Lung microvascular endothelial cell (primary cell): ENCODE results near the gene GRK6. TPM values are rescaled to one million over a fixed set of nuclear protein-coding genes. Genes with fewer than 3 reads are reported as not detected.

Source experiments
- DNase-seq, 2 donors: peaks; one replicate each; pipeline versions ENCODE4 v3.0.0 to v3.0.0-alpha.2; 2010; ENCODE audit warnings: low read depth in 2 of 2
- total RNA-seq: library from RNA; depleted of rRNA; stranded (reverse); fragments of >200 nt; gene quantifications from 2 replicates; pipeline ENCODE4 v1.2.1, GENCODE V29; 2014

The GRK6 gene
- total RNA-seq, 1 donor from 2014 or later, result 14.7 TPM

DNA sequence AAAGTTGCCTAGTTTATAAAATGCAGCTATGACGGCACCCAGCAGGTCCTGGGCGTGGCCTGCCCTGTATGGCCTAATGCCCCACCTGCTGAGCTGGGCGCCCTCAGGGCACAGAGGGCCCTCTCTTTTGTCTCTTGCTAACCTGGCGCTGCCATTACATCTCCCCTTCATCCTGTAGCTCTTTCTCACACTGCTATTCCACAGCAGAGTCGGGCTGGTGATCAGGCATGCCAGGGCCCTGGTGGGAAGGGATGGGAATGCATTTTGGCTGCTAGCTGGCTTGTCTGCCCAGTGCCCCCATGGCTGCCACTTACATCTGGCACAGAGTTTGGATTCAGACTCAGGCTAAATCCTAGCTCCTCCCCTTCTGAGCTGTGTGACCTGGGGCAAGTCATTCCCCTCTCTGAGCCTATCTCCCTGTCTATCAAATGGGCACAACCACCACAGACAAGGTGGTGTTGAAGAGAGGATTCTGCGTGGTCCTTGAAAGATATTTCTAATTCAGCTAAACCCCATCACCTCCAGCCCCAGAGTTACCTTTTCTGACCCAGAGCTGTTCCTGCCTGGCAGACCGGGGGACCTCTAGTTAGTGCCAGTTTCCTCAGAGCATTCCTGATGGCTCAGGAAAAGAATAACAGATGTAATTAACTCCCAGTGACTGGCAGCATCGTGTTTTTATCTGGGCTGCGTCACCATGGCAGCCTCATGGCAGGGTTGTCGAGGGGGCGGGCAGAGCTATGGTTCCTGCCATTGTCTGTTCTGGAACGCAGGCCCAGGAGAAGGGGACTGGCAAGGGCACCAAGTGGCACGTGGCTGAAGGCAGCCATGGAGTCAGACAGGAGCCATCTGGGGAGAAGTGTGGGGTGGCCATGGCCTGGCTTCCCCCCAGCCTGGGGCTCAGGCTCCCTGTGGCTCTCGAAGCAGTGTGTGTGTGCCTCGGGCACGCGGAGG is 26.5 kb downstream of the GRK6 start:
- peak; percentile 44 to 80 for DNase-seq

DNA sequence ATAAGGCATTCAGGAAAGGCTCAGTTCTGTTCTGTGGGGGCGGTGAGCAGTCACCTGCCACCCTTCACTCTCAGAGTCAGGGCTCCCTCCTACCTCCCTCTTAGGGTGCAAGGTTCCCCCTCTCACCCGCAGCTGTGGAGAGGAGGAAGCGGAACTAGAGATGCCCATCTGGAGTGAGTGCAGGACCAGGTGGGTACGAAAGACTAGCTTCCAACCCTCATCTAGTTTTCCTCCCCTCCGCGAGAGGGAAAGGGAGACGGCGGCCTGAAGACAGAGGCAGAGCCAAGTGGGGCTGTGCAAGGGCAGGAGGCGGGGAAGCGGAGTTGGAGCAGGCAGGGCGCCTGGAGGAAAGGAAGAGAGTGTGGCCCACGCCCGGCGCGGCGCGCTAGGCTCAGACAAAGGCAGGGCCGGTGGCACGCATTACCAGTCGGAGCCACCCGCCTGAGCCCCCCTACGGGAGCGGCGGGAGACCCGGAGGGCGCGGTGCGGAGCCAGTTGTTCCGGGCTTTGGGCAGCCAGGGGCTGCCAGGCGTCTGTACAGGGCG is 27.4 kb downstream of the GRK6 start:
- no peak for DNase-seq

DNA sequence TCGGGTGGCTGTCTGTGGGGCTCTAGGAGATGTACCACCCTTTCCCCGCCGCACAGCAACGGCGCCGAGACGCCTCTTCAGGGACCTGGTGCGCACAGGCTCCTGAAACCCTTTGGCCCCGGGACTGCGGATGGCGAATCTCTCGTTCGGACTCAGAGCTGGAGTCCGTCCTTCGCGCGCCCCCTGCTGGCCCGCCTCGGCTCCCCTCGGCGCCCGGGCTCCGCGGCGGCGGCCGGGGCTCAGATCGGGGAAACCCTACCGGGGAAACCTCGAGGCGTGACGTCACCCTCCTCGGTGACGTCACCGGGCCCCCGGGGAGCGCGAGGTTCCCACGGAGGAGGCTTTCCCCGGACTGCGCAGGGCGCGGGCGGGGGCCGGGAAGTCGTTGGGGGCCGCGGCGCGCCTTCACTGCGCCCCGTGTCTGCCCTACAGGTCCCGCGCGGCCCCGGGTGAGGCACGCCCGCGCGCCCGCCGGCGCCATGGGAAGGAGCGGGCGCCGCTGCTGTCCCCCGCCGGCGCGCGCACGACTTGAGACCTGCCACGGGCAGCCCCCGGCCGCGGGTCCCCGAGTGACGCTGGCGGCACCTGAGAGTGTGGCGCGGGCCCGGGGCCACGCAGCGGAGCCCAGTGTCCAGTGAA is 28.0 kb downstream of the GRK6 start:
- DNase-seq, result peak; percentile 91

DNA sequence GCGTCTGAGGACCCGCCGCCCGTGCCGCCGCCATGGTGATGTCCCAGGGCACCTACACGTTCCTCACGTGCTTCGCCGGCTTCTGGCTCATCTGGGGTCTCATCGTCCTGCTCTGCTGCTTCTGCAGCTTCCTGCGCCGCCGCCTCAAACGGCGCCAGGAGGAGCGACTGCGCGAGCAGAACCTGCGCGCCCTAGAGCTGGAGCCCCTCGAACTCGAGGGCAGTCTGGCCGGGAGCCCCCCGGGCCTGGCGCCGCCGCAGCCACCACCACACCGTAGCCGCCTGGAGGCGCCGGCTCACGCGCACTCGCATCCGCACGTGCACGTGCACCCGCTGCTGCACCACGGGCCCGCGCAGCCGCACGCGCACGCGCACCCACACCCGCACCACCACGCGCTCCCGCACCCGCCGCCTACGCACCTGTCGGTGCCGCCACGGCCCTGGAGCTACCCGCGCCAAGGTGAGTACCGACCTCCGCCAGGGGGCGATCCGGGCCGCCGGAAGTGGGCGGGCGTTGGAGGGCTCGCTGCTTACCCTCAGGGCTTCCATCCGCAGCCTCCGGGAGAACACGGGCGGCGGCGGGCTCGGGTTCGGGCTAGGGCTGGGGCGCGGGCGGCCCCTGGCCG is 28.7 kb downstream of the GRK6 start:
- DNase-seq, result peak; percentile 69 to 84

DNA sequence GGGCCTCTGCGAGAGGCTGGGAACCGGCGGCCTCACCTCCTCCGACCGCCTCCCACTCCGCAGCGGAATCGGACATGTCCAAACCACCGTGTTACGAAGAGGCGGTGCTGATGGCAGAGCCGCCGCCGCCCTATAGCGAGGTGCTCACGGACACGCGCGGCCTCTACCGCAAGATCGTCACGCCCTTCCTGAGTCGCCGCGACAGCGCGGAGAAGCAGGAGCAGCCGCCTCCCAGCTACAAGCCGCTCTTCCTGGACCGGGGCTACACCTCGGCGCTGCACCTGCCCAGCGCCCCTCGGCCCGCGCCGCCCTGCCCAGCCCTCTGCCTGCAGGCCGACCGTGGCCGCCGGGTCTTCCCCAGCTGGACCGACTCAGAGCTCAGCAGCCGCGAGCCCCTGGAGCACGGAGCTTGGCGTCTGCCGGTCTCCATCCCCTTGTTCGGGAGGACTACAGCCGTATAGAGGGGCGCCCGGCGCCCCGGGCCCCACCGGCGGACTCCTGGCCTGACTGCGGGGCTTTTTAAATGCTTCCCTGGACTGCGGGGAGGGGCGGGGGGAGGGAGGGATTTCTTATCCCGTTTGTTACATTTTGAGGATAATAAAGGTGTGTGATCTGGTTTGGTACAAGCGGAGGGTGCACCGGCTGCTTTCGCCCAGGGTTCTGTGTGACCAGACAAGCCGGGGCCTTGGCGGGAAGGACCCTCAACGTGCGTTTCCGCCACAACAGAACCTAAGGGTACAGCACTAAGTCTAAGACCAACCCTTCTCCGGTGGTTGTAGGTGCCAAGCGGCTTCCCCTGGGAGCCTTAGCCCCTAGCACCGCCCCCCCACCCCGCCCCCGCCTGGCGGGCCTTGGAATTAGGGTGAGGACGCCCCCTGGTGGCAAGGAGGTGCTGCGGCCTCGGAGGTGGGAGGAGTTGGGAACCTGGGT is 29.4 kb downstream of the GRK6 start:
- DNase-seq, result peak; percentile 87 to 89

DNA sequence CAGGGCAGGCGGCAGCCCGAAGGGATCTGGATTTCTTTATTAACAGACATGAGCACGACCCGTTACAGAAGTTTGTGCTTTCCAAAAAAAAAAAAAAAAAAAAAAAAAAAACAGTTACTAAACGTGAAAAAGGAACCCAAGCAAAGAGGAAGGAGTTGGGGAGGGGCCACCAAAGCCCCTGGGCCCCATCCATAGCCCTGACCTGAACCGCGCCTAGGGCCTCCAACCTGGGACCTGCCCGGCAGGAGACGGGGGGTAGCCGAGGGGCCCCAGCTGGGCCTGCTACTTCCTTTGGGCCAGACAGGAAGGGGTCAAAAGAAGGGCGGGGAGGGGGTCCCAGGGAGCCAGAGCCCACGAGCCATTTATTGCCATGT is 30.1 kb downstream of the GRK6 start:
- no peak for DNase-seq

DNA sequence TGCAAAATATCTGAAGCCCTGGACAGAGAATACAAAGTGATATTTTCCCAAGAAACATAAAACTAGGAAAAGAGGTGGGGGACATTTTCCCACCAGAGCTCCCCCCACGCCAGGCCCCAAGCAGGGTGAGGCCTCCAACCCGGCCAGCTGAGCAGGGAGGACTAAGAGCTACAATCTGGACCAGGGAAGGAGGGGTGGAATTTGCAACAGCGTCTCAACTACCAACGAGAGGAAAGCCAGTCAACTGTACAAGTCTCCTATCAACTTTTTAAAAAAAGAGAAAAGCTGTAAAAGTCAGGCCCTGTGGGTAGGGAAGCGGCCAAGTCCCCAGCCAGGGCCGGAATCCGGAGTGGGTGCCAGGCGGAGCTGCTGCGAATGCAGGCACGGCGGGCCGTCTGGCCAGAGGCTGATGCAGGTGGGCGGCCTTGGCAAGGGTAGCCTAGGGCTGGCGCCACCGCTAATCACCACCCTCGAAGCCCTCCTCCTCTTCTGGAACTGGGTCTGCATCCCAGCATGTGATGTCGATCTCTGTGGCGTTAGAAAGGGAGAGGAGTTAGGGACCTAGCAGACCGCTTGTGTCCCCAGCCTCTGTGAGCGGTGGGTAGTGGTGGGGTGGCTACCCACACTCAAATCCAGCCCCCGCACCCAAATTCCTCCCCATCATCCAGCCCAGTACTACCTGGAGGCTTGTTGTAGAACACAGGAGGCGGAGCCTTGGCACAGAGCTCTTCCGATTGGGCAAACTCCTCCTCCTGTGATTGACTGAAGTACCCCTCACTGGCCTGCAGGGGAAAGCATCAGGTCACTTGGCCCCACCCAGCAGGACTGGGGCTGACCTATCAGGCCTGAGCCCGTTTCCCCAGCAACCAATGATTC is 30.7 kb downstream of the GRK6 start:
- peak; percentile 98 for DNase-seq

DNA sequence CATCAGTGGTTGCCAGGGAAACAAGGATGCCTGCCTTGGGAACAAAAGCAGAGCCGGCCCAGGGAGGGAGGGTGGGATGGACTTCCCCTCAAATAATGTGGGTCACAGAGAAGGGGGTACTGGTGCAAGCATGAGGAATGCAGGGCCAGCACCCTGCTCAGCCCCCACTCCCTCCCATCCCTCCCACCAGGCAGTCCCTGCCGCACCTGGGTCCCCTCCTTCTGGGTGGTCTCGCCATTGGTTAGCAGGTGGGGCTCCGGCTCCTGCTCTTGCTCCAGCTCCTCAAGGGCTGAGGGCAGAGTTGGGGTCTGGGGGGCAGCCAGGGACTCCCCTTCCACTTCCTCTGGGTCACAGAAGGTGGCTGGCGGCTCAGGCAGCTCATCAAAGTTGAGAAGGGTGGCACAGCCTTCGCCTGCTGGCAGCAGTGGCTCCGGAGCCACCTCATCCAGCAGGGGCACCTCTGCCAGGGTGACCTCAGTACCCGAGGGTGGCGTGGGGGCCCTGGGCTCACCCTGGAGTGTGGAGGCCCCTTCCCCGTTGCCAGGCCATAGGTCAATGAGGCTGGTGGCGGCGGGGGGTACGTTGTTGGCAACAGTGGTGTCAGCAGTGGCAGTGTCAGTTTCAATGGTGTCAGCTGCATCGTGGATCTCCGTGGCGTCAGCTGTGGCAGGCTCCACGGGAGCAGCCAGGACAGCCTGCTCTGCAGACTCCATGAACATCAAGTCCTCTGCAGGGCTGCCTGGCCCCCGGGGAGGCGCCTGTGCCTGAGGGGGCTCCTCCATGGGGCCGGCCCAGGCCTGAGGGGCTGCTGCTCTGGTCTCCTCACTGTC is 31.6 kb downstream of the GRK6 start:
- DNase-seq, result no peak

DNA sequence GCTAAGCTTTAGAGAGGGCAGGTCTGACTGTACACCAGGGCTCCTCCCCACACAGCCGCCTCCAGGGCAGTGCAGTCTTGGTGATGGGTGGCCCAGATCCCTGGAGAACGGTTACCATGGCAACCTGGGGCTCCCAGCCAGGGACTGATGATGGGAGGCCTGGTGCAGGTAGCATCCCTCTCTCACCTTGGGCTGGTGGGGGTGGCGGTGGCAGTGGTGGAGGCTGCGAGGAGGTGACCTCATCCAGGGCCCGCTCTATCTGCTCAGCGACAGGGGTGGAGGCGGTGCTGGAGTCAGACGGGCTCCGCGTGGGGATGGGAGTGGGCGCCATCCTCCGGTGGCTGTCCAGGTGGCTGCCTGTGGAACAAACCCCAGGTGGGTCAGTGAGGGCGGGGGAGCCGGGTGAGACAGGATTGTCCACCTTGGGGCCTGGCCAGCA is 32.5 kb downstream of the GRK6 start:
- DNase-seq, result no peak

DNA sequence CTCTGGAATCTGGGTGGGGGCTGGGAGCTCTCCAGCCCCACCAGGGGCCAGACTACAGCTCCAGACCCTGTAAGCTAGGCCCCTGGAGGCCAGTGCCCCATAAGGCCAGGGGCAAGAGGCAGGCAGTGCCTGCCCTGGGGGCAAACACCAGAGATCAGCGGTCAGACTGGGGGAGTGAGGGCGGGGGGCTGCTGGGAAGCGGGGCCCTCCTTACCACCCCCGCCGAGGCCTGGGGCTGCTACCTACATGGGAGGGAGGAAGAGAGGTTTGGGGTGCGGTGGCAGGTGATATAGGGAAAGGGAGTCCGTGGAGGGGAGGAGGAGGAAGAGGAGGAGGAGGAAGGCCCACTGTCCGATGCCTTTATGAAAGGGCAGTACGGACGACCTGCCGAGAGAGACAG is 32.9 kb downstream of the GRK6 start:
- DNase-seq, result no peak

DNA sequence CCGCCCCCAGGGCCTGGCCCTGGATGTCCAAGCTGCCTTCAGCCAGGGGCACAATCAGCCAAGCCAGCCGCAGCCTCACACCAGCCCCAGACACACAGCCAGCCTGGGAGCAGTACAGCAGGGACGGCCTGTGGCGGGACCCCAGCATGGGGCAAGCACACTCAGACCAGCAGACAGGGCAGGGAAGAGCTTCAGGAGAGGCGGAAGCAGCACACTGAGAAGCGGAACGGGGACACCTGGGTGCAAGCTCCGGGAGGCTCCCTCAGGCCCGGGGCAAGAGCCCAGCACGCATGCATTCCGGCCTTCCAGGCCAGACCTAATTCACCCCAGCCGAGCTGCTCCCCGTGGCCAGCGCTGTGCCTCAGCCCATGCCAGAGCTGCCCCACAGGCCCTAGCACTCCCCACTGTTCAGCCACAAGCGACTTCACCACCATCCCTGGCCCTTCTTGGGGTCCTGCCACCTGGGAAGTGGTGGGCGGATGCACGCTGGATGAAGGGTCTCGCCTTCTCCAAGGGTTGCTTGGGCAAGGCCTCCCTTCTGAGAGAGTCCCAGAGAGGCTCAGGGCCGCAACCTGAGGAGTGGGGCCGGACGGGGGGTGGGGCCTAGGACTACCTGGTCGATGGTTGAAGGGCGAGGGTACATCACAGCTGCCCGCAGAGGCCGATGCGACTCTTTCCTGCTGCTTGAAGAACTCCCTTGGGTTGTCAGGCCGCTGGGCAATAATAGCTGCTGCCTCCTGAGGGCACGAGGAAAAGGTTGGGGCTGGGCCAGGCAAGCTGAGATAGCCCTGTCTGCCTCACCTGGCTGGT is 33.5 kb downstream of the GRK6 start:
- DNase-seq, result no peak

DNA sequence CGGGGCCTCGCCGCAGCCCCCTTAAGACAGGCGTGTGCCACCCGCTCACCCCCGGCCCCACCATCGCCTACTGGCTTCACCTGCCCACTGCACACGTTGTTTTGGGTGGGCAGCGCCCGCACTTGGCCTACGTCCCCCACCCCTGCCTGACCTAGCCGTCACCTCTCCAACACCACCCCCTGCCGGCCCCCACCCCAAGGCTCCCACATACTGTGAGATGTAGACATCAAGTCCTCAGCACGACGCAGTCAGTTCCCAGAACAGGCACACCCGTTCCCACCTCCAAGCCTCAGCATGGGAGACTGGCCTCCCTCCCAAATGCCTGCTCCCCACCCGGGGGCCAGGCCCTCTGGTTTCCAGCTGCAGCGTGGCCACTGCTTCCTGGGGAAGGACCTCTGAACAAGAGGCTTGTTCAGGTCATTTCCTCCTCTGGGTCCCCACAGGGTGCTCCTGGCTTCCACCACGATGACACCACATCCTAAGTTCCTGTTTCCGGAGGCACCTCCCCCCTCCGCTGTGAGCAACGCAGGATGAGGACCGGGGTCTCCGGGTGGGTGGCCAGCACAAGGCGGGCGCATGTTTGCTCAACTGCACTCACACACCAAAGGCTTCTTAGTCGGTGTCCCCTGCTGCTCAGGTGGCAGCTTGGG is 35.7 kb downstream of the GRK6 start:
- peak; percentile 83 to 92 for DNase-seq

DNA sequence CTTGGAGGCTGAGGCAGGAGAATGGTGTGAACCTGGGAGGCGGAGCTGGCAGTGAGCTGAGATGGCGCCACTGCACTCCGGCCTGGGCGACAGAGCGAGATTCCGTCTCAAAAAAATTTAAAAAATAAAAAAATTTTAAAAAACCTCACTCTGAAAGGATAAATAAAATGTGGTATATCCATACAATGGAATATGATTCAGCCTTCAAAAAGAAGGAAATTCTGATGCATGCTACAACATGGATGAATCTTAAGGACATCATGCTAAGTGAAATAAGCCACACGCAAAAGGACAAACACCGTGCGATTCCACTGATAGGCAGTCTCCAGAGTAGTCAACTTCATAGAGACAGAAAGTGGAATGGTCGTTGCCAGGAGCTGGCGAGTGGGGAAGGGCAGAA is 38.6 kb downstream of the GRK6 start:
- no peak for DNase-seq

DNA sequence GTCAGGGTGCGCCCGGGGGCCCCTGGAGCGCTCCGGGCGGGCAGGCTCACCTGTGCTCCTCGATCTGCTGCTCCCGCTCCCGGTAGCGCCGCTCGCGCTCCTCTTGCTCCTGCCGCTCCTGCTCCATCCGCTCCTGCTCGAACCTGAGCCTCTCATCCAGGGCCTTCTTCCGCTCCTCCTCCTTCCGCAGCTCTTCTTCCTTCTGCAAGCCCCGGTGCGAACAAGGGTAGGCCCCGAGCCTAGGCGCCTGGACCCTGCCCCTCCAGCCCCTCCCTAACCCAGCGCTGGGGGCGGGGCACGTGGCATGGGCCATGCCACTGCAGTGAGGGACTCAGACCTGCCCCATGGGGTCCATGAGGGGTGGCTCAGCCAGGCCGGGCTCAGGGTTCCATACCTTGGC is 40.4 kb downstream of the GRK6 start:
- no peak for DNase-seq

DNA sequence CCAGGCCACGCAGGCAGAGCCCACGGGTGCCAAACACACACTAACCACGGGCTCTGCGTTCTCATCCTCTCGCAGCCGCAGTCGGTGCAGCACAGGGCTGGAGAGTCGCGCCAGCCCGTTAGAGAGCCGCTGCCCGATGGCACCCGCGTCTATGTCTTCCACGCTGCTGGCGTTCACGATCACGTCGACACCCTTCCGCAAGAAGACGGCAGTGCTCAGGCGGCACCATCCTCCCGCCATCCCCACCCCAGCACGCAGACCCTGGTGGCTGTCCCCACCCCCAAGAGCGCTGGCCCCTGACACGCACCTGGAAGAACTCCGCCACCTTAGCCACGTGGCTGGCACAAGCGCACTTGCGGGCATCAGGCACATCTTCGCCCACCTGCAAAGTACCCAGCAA is 41.0 kb downstream of the GRK6 start:
- no peak for DNase-seq

DNA sequence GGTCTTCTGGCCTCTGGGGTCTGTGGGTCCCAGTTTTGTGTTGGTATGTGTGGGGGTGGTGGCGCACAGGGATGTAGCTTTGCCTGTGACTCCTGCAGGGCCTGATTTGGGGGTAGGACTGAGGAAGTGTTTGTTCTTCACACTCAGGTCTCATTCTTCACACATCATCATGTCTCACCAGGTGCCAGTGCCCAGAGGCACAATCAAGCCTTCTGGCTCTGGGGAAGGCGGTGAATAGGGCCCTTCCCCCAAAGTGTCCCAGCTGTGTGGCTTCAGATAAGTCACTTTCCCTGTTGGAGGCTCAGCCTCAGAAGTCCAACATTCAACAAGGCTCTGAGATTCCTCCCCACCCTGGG is 41.8 kb downstream of the GRK6 start:
- no peak for DNase-seq

DNA sequence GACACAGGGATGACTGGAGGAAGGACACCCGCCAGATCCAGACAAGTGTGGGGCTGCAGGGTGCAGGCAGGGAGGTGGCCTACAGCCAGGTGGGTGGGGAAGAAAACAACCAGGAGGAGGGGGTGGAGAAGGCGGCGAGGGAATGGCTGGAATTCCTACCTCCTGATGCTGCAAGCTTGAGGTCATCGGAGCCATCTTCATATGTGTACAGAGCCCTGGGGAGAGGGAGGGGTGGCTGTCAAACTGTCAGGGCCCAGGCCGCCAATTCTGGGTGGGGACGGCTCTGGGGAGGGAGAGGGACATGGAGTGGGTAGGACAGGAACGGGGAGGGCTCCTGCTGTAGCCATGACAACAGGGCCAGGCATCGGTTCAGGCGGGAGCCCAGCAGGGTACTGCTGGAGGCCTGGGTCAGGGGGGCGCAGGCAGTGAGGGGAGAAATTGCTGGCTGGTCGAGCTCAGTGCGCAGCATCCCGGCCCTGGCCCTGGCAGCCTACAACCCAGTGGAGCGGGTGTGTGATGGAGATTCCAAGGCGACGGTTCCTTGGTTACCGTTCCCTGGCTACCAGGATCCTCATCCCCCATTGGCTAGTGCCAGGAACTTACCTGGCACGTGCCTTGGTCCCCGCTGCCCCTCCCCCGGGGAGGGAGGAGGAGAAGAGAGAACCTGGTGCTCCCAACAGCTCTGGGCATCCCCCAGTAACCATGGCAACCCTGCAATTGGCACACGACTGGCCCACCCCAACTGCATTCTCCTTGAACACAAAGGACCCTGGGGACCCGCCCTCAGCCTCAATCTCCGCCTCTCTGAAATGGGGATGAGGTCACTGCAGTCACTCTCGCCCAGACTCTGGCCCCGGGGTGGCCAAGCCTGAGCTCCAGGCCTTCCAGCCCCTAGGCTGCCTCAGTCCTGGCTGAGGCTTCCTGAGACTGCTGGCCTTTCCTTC is 42.5 kb downstream of the GRK6 start:
- DNase-seq, result no peak
